ENCODE data around the gene KAT7. TPM values are rescaled to one million over a fixed set of nuclear protein-coding genes. Genes with fewer than 3 reads are reported as not detected.

Gene KAT7
- total RNA-seq, 1 experiment from 2014 or later = 79.5 TPM

GRCh38 chr17:49834118-49834743 is 45.8 kb downstream of the KAT7 start:
- intact Hi-C loops (cut with micrococcal nuclease) = no loop called here
- ChIA-PET POLR2A (no interaction called here), CTCF (no interaction called here), RAD21 (ENCODE audit: low non-redundant PET in 1 of 2, low total read pairs in 2 of 2, uncharacterized antibody in 2 of 2, unreplicated experiment in 2 of 2) (no interaction called here)
- no peak overlapping the region for H3K4me2 ChIP-seq (ENCODE audit: low read length)
- H3K36me3 ChIP-seq (ENCODE audit: control insufficient read depth in 1 of 2, insufficient read depth in 2 of 2, low read length in 2 of 2) = peaks cover 11 to 27% of the 10 kb centered on the region in 2 experiments; a peak in 3 of 4 replicates
- H3K9ac ChIP-seq (ENCODE audit: low read length) = no peak overlapping the region
- TF ChIP-seq YY1 (IDR thresholded peaks at IDR 0.05; ENCODE audit: extremely low read depth, insufficient replicate concordance, low read depth, low read length) = no peak
- no peak for TF ChIP-seq ELF1 (IDR thresholded peaks at IDR 0.05; ENCODE audit: borderline replicate concordance, low read depth)
- no peak for TF ChIP-seq ZFX (IDR thresholded peaks at IDR 0.05)
- TF ChIP-seq EZH2 (IDR thresholded peaks at IDR 0.05) = no peak
- TF ChIP-seq SP1 (IDR thresholded peaks at IDR 0.05; ENCODE audit: low read depth) = no peak
- no peak for TF ChIP-seq POLR2AphosphoS5 (IDR thresholded peaks at IDR 0.05; ENCODE audit: low read depth, low read length)
- no peak for TF ChIP-seq MAX (IDR thresholded peaks at IDR 0.05)
- no peak for TF ChIP-seq ATF3 (IDR thresholded peaks at IDR 0.05)
- no peak for TF ChIP-seq FOSL1 (IDR thresholded peaks at IDR 0.05; ENCODE audit: low read depth)
- TF ChIP-seq REST (IDR thresholded peaks at IDR 0.05; ENCODE audit: low read depth) = no peak
- TF ChIP-seq SIN3A (IDR thresholded peaks at IDR 0.05; ENCODE audit: low read depth) = no peak
- H3K9me3 ChIP-seq (ENCODE audit: control insufficient read depth in 1 of 2, insufficient read depth in 1 of 2, low read depth in 1 of 2, low read length in 2 of 2) = no peaks in the 10 kb centered on the region
- no peak overlapping the region for H2AFZ ChIP-seq (ENCODE audit: low read depth, low read length, poor library complexity, severe bottlenecking)
- no peak overlapping the region for H3K4me3 ChIP-seq (replicated peaks in 1 of 2; ENCODE audit: low read depth in 1 of 2, low read length in 2 of 2)
- BruUV-seq (replicated peaks) = no TSS peak
- no peaks in the 10 kb centered on the region for H3K79me2 ChIP-seq (ENCODE audit: insufficient read depth, low read length)
- DNase-seq (ENCODE audit: low read depth, low spot score) (no peak), ATAC-seq (no peak)
- H3K27me3 ChIP-seq (ENCODE audit: insufficient read depth, low read length) = no peaks in the 10 kb centered on the region
- peaks cover 5 to 12% of the 10 kb centered on the region in 2 experiments; a peak in 3 of 4 replicates for H3K4me1 ChIP-seq (ENCODE audit: control insufficient read depth in 1 of 2, insufficient read depth in 2 of 2, low read length in 2 of 2)
- H3K9me2 ChIP-seq (ENCODE audit: insufficient read depth) = no peaks in the 10 kb centered on the region
- no peak overlapping the region for H3K27ac ChIP-seq (ENCODE audit: low read depth, low read length)
- no peaks in the 10 kb centered on the region for H4K20me1 ChIP-seq (ENCODE audit: insufficient read depth)

Measured in HCT116 (cell line).